K562 (cell line): ENCODE results near the gene CLIC1. TPM values are rescaled to one million over a fixed set of nuclear protein-coding genes. Genes with fewer than 3 reads are reported as not detected.

Experiments used
- ATF4 ChIP-seq: fragments of 450-650 bp; formaldehyde crosslinking; IDR thresholded peaks from 2 replicates; pipeline ENCODE4 v1.4.0; 2022; ENCODE audit warnings: mild to moderate bottlenecking, moderate library complexity
- ELF2 ChIP-seq: fragments of 250-450 bp; sonication (Bioruptor Pico); IDR thresholded peaks from 2 replicates; pipeline ENCODE4 v1.5.0; 2021; ENCODE audit warnings: mild to moderate bottlenecking
- EP300 ChIP-seq: IDR thresholded peaks from 2 replicates; pipeline ENCODE4 v1.6.1; 2012; ENCODE audit warnings: low read length, improper control_type of control experiment
- FOXM1 ChIP-seq, 2 experiments: fragments of 450-650 bp in 1 of 2; sonication (generic) in 1 of 2; formaldehyde crosslinking in 1 of 2; IDR thresholded peaks; 2 replicates each; pipeline versions ENCODE4 v1.6.1 to v1.9.0; 2017 to 2022; ENCODE audit warnings: low read depth in 2 of 2, mild to moderate bottlenecking in 2 of 2, missing genetic modification reagents in 1 of 2, moderate library complexity in 1 of 2
- HMG20B ChIP-seq: fragments of 250-450 bp; sonication (Bioruptor Pico); IDR thresholded peaks from 2 replicates; pipeline ENCODE4 v1.5.0; 2021; ENCODE audit warnings: mild to moderate bottlenecking
- MTF1 ChIP-seq: fragments of 250-450 bp; sonication (Bioruptor Pico); IDR thresholded peaks from 2 replicates; pipeline ENCODE4 v1.9.0; 2021; ENCODE audit warnings: moderate library complexity, mild to moderate bottlenecking, inconsistent platforms, borderline replicate concordance
- RAD21 ChIP-seq, 2 experiments: fragments of 250-450 bp in 1 of 2; fragments of 450-650 bp in 1 of 2; sonication (Bioruptor Pico) in 1 of 2; formaldehyde crosslinking in 1 of 2; IDR thresholded peaks in 1 of 2; conservative IDR thresholded peaks in 1 of 2; 2 replicates each; pipeline versions ENCODE4 v1.4.0 to v1.8.0; 2020 to 2022; ENCODE audit warnings: mild to moderate bottlenecking in 2 of 2, moderate library complexity in 1 of 2
- SAP30 ChIP-seq: fragments of 200-600 bp; sonication (generic); IDR thresholded peaks from 2 replicates; pipeline ENCODE4 v1.6.1; 2012; ENCODE audit warnings: borderline replicate concordance, low read depth, mild to moderate bottlenecking, moderate library complexity, low read length, control low read depth, inconsistent platforms; ENCODE audit not compliant: insufficient read depth, poor library complexity, severe bottlenecking
- SNAPC5 ChIP-seq: fragments of 250-450 bp; sonication (Bioruptor Pico); IDR thresholded peaks from 2 replicates; pipeline ENCODE4 v1.8.0; 2021; ENCODE audit warnings: moderate library complexity, mild to moderate bottlenecking, inconsistent platforms
- SRSF1 ChIP-seq: fragments of 200-400 bp; formaldehyde crosslinking; IDR thresholded peaks from 2 replicates; pipeline ENCODE4 v1.6.1; 2017; ENCODE audit warnings: mild to moderate bottlenecking, low read depth, low read length, moderate library complexity
- SRSF3 ChIP-seq: fragments of 200-400 bp; formaldehyde crosslinking; IDR thresholded peaks from 2 replicates; pipeline ENCODE4 v1.6.1; 2016; ENCODE audit warnings: mild to moderate bottlenecking, low read length, moderate library complexity; ENCODE audit not compliant: insufficient read depth
- TGIF2 ChIP-seq: sonication (generic); formaldehyde crosslinking; IDR thresholded peaks from 2 replicates; pipeline ENCODE4 v1.8.1; 2022; ENCODE audit warnings: mild to moderate bottlenecking, missing genetic modification reagents, moderate library complexity
- THRA ChIP-seq: fragments of 450-650 bp; IDR thresholded peaks from 2 replicates; pipeline ENCODE4 v1.6.1; 2017; ENCODE audit warnings: mild to moderate bottlenecking, moderate library complexity
- ZBED1 ChIP-seq: IDR thresholded peaks from 2 replicates; pipeline ENCODE4 v1.6.1; 2014
- polyA plus RNA-seq, 8 experiments: library from polyadenylated mRNA; depleted of rRNA in 4 of 8; stranded (reverse) in 5 of 8; unstranded in 3 of 8; fragments of >200 nt; fragmentation: Nextera tagmentation in 2 of 8; fragmentation: Illumina TruSeq in 1 of 8; extraction: Ambion mirVana in 2 of 8; extraction: Trizol in 1 of 8; gene quantifications; 2 replicates each; pipeline versions ENCODE4 v1.2.1 to v1.2.3, GENCODE V29; 2011 to 2014; ENCODE audit warnings: inconsistent platforms in 1 of 8, missing spikeins in 1 of 8
- total RNA-seq, 7 experiments: library from RNA; depleted of rRNA in 6 of 7; stranded (reverse); fragments of >200 nt in 6 of 7; fragmentation: Illumina TruSeq in 2 of 7; extraction: Trizol in 2 of 7; gene quantifications; 2 replicates each; pipeline versions ENCODE4 v1.2.1 to v1.2.3, GENCODE V29; 2011 to 2021; ENCODE audit warnings: low replicate concordance in 1 of 7
- TF ChIP-seq, protein P1 (sequence below): fragments of 450-650 bp; conservative IDR thresholded peaks from 2 replicates; pipeline ENCODE4 v1.6.1; 2016; ENCODE audit warnings: missing genetic modification characterization, low read depth, mild to moderate bottlenecking, missing compliant biosample characterization, moderate library complexity
- TF ChIP-seq, protein P2 (sequence below): sonication (generic); formaldehyde crosslinking; IDR thresholded peaks from 2 replicates; pipeline ENCODE4 v1.8.0; 2023; ENCODE audit warnings: mild to moderate bottlenecking, missing genetic modification reagents
- TF ChIP-seq, protein P3 (sequence below), 2 experiments: fragments of 450-650 bp; IDR thresholded peaks; 2 replicates each; pipeline ENCODE4 v1.6.1; 2018; ENCODE audit warnings: mild to moderate bottlenecking in 2 of 2, low read depth in 1 of 2; ENCODE audit not compliant: partially characterized antibody in 2 of 2

The CLIC1 gene
- total and polyA plus RNA-seq, 9 of the 15 experiments (the other 6 are each of a cell fraction or from before 2014, with no cell fraction given) = 1,267 to 2,419 (median 1,808) TPM

GRCh38 chr6:31727034-31727716, 9.2 kb downstream of the CLIC1 start (continued):
- TF ChIP-seq FOXM1 (IDR thresholded peaks at IDR 0.05; ENCODE audit: low read depth) (no peak), FOXM1 (CRISPR knock-in tag; IDR thresholded peaks at IDR 0.05; ENCODE audit: low read depth) (0 out of 2 replicates have a peak, but pooled peaks have one; percentile 40), EP300 (no peak), ATF4 (peak; percentile 30; the same call in 1 of the 2 replicates), THRA (no peak), SAP30 (peak; percentile 48), ZBED1 (peak; percentile 62; the same call in 1 of the 2 replicates), TGIF2 (CRISPR knock-in tag) (no peak), ELF2 (CRISPR knock-in tag) (peak; percentile 56; the same call in 1 of the 2 replicates), MTF1 (CRISPR knock-in tag) (no peak), RAD21 (CRISPR knock-in tag; conservative IDR thresholded peaks at IDR 0.05 in 1 of 2, IDR thresholded peaks at IDR 0.05 in 1 of 2) (no peak), HMG20B (CRISPR knock-in tag) (no peak), SRSF1 (no peak), SNAPC5 (CRISPR knock-in tag) (no peak), SRSF3 (no peak)
- TF ChIP-seq, protein P1, sequence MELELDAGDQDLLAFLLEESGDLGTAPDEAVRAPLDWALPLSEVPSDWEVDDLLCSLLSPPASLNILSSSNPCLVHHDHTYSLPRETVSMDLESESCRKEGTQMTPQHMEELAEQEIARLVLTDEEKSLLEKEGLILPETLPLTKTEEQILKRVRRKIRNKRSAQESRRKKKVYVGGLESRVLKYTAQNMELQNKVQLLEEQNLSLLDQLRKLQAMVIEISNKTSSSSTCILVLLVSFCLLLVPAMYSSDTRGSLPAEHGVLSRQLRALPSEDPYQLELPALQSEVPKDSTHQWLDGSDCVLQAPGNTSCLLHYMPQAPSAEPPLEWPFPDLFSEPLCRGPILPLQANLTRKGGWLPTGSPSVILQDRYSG = peak; percentile 71
- TF ChIP-seq, protein P2, sequence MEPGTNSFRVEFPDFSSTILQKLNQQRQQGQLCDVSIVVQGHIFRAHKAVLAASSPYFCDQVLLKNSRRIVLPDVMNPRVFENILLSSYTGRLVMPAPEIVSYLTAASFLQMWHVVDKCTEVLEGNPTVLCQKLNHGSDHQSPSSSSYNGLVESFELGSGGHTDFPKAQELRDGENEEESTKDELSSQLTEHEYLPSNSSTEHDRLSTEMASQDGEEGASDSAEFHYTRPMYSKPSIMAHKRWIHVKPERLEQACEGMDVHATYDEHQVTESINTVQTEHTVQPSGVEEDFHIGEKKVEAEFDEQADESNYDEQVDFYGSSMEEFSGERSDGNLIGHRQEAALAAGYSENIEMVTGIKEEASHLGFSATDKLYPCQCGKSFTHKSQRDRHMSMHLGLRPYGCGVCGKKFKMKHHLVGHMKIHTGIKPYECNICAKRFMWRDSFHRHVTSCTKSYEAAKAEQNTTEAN (CRISPR knock-in tag) = no peak
- TF ChIP-seq, protein P3, sequence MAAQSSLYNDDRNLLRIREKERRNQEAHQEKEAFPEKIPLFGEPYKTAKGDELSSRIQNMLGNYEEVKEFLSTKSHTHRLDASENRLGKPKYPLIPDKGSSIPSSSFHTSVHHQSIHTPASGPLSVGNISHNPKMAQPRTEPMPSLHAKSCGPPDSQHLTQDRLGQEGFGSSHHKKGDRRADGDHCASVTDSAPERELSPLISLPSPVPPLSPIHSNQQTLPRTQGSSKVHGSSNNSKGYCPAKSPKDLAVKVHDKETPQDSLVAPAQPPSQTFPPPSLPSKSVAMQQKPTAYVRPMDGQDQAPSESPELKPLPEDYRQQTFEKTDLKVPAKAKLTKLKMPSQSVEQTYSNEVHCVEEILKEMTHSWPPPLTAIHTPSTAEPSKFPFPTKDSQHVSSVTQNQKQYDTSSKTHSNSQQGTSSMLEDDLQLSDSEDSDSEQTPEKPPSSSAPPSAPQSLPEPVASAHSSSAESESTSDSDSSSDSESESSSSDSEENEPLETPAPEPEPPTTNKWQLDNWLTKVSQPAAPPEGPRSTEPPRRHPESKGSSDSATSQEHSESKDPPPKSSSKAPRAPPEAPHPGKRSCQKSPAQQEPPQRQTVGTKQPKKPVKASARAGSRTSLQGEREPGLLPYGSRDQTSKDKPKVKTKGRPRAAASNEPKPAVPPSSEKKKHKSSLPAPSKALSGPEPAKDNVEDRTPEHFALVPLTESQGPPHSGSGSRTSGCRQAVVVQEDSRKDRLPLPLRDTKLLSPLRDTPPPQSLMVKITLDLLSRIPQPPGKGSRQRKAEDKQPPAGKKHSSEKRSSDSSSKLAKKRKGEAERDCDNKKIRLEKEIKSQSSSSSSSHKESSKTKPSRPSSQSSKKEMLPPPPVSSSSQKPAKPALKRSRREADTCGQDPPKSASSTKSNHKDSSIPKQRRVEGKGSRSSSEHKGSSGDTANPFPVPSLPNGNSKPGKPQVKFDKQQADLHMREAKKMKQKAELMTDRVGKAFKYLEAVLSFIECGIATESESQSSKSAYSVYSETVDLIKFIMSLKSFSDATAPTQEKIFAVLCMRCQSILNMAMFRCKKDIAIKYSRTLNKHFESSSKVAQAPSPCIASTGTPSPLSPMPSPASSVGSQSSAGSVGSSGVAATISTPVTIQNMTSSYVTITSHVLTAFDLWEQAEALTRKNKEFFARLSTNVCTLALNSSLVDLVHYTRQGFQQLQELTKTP (IDR thresholded peaks at IDR 0.05; ENCODE audit: low read depth in 1 of 2, partially characterized antibody in 2 of 2) = no peak
